GM12873 (cell line): ENCODE data around the gene TSPAN4.

ENCODE experiments used
- CTCF ChIP-seq: IDR thresholded peaks from 2 replicates; pipeline ENCODE4 v1.5.1; 2012; ENCODE audit warnings: low read depth, mild to moderate bottlenecking, moderate library complexity, low read length, control low read depth; ENCODE audit not compliant: insufficient read depth; ENCODE audit errors: missing control alignments

TSPAN4 gene

DNA sequence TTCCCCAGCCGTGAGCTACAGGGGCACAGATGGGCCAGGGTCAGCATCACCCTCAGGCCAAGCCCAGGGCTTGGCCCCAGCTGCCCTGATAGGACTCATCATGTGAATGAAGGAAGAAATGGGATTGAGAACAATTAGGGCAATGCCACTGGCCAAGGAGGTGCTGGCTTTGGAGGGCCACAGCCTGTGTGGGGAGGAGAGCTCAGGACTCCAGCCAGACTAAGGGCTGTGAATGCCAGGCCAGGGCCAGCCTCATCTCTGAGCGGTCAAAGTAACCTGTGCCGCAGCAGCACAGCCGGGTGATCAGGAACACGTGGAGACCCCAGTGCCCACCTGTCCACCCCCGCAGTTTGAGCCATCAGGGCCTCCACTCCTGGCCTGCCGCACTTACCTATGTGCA is 57.9 kb downstream of the TSPAN4 start:
- no peak for TF ChIP-seq CTCF

DNA sequence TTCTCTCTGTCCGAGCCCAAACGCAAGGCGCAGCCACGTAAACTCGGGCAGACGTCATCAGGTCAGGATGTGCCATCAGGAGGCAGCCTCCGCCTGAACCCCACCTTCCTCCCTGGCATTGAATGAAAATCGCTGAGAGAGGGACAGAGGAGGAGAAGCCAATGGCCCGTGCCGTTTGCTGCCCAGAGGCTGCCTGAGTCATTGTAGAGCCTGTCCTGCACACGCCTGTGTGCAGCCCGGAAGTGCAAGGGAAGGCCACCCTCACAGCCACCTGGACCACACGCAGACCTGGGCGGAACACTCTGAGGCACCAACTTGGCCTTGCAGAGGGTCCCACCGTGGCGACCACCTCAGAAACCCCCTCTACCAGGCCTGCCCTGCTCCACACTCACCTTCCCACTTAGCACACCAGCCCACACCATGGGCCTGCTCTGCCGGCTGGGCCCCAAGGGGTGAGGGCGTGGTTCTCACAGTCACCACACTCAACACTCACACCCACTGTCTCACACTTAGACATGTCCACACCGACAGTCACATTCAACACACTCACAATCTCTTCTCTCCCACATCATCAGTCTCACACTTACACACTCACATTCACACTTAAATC is 58.9 kb downstream of the TSPAN4 start:
- TF ChIP-seq CTCF: no peak

- no peak for TF ChIP-seq CTCF
These were observed 61.7 kb downstream of the TSPAN4 start for GRCh38 chr11:904380-904779.

DNA sequence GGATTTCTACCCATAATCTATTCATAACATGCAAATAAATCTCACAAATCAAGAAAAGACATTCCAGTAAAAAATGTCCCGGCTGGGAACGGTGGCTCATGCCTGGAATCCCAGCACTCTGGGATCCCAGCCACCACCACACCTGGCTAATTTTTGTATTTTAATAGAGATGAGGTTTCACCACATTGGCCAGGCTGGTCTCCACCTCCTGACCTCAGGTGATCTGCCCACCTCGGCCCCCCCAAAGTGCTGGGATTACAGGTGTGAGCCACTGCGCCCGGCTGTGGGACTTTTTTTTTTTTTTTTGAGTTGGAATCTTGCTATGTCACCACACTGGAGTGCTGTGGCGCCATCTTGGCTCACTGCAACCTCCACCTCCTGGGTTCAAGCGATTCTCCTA is 63.3 kb downstream of the TSPAN4 start:
- TF ChIP-seq CTCF: no peak

- no peak for TF ChIP-seq CTCF
These were observed 65.0 kb downstream of the TSPAN4 start for GRCh38 chr11:907668-908067.

DNA sequence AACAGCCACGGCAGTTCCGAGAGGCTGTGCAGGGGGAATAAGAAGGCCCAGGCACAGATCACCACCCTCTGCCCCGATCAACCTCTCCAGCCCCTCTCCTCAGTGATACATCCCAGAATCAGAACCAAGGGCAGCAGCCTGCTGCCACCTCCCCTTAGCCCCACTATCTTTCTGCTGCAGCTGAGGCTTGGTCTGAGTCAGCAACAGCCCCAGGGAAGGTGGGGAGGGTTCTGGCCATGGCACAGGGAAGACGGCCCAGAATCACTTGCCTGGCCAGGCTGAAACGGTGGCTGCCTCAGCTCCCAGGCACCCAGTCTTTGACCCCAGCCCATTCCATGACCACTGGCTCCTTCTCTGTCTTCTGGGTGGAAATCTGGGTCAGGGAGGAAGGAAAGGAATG is 65.6 kb downstream of the TSPAN4 start:
- TF ChIP-seq CTCF: no peak

DNA sequence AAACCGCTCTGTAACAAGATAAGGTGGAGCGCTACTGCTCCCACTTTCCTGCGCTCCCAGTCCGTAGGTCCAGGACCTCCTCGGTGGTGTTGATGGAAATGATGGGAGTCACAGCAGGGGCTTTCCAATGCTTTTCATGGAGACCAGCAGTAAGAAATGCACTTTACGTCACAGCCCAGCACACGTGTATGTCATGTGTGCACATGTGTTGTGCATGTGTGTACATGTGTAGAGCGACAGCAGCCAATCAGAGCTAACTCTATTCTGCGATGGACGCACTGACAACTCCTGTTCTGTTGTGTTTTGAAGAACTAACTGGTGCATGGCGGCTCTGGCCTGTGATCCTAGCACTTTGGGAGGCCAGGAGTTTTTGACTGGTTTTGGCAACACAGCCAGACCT is 66.8 kb downstream of the TSPAN4 start:
- no peak for TF ChIP-seq CTCF
